Measurements from ENCODE around the gene AGPAT4. TPM values are rescaled to one million over a fixed set of nuclear protein-coding genes. Genes with fewer than 3 reads are reported as not detected.

The AGPAT4 gene
- total and polyA plus RNA-seq, 2 experiments from 2014 or later = 10.6 to 11.8 TPM

DNA sequence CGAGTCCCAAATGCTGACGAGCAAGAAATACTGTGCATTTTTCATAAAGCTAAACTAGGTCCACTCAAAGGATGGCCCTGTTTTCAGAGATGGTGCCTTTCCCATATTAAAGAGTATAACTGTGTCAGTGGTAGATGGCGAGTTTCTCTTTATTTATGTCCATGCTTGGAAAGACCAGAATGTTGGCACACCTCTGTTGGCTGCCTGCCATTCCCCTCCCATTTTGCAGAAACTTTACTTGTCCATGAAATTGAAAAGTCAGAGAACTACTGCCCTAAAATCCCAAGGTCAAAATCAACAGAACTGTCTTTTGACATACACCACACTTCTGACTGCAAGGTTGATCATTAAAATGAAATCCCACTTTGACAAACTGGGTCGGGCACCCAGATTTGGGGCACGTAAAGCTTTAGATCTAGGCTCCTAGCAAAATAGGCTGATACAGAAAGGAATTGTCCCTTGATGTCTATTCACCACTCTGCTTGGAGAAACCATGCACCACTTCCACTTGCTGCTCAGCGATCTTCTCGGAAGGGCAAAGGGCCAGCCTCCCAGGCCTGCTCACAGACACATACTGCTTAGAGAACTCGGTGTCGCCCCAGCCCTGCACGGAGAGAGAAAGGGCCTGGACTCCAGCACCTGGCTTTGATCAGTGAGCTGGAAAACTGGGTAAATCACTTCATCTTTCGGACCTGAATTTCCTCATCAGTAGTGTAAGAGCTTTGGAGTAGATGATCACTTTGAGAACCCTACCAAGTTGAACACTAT is 130.0 kb downstream of the AGPAT4 start:
- 94% methylated on average over 11 of the region's 11 CpGs for WGBS (ENCODE audit: low lambda C conversion rate, missing lambda C conversion rate)
- no peak for DNase-seq (ENCODE audit: low spot score)
- H3K79me2 ChIP-seq = no peaks in the 10 kb centered on the region
- H3K4me2 ChIP-seq = no peak overlapping the region
- no peak overlapping the region for H2AFZ ChIP-seq
- H3K27ac ChIP-seq = no peak overlapping the region
- no peaks in the 10 kb centered on the region for H3K9me2 ChIP-seq (replicated peaks; ENCODE audit: insufficient read depth)
- no peaks in the 10 kb centered on the region for H3K9me3 ChIP-seq (ENCODE audit: low read depth)
- no peaks in the 10 kb centered on the region for H3K4me1 ChIP-seq (ENCODE audit: insufficient read depth)
- no peaks in the 10 kb centered on the region for H3K36me3 ChIP-seq (replicated peaks; ENCODE audit: insufficient read depth, low read depth)
- H3K27me3 ChIP-seq = no peaks in the 10 kb centered on the region
- no peaks in the 10 kb centered on the region for H4K20me1 ChIP-seq (ENCODE audit: insufficient read depth, poor library complexity, severe bottlenecking)
- no peak overlapping the region for H3K4me3 ChIP-seq
- TF ChIP-seq EZH2phosphoT487 (IDR thresholded peaks at IDR 0.05; ENCODE audit: low read depth, severe bottlenecking, unreplicated experiment) (no peak), EZH2 (IDR thresholded peaks at IDR 0.05; ENCODE audit: borderline replicate concordance) (no peak)
- TF ChIP-seq, protein P1, sequence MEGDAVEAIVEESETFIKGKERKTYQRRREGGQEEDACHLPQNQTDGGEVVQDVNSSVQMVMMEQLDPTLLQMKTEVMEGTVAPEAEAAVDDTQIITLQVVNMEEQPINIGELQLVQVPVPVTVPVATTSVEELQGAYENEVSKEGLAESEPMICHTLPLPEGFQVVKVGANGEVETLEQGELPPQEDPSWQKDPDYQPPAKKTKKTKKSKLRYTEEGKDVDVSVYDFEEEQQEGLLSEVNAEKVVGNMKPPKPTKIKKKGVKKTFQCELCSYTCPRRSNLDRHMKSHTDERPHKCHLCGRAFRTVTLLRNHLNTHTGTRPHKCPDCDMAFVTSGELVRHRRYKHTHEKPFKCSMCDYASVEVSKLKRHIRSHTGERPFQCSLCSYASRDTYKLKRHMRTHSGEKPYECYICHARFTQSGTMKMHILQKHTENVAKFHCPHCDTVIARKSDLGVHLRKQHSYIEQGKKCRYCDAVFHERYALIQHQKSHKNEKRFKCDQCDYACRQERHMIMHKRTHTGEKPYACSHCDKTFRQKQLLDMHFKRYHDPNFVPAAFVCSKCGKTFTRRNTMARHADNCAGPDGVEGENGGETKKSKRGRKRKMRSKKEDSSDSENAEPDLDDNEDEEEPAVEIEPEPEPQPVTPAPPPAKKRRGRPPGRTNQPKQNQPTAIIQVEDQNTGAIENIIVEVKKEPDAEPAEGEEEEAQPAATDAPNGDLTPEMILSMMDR (IDR thresholded peaks at IDR 0.05; ENCODE audit: poor library complexity) = no peak

DNA sequence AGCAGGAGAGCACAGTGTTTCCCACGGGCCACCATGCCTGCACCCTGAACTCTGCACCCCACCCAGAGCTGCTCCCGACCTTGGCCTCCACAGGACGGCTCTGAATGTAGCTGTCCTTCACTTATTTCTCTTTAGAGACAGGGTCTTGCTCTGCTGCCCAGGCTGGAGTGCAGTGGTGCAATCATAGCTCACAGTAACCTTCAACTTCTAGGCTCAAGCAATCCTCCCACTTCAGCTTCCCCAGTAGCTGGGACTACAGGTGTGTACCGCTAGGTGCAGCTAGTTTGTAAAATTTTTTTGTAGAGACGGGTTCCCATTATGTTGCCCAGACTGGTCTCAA is 130.9 kb downstream of the AGPAT4 start:
- Histone ChIP-seq H3K36me3 (replicated peaks; ENCODE audit: insufficient read depth, low read depth) (no peaks in the 10 kb centered on the region), H3K9me3 (ENCODE audit: low read depth) (no peaks in the 10 kb centered on the region), H3K9me2 (replicated peaks; ENCODE audit: insufficient read depth) (no peaks in the 10 kb centered on the region), H3K4me2 (no peak overlapping the region), H3K79me2 (no peaks in the 10 kb centered on the region), H2AFZ (no peak overlapping the region), H3K4me1 (ENCODE audit: insufficient read depth) (no peaks in the 10 kb centered on the region), H3K27me3 (no peaks in the 10 kb centered on the region), H3K27ac (no peak overlapping the region), H4K20me1 (ENCODE audit: insufficient read depth, poor library complexity, severe bottlenecking) (no peaks in the 10 kb centered on the region), H3K4me3 (no peak overlapping the region)
- no peak for DNase-seq (ENCODE audit: low spot score)
- WGBS (ENCODE audit: low lambda C conversion rate, missing lambda C conversion rate) = 96% methylated on average over 5 of the region's 5 CpGs
- TF ChIP-seq, protein P1 (IDR thresholded peaks at IDR 0.05; ENCODE audit: poor library complexity) = no peak
- TF ChIP-seq EZH2phosphoT487 (IDR thresholded peaks at IDR 0.05; ENCODE audit: low read depth, severe bottlenecking, unreplicated experiment) (no peak), EZH2 (IDR thresholded peaks at IDR 0.05; ENCODE audit: borderline replicate concordance) (no peak)

GRCh38 chr6:161141173-161141572 is 132.7 kb downstream of the AGPAT4 start:
- H3K27me3 ChIP-seq = no peaks in the 10 kb centered on the region
- no peaks in the 10 kb centered on the region for H3K9me2 ChIP-seq (replicated peaks; ENCODE audit: insufficient read depth)
- H3K4me3 ChIP-seq = no peak overlapping the region
- TF ChIP-seq EZH2phosphoT487 (IDR thresholded peaks at IDR 0.05; ENCODE audit: low read depth, severe bottlenecking, unreplicated experiment) (no peak), EZH2 (IDR thresholded peaks at IDR 0.05; ENCODE audit: borderline replicate concordance) (no peak)
- TF ChIP-seq, protein P1 (IDR thresholded peaks at IDR 0.05; ENCODE audit: poor library complexity) = no peak
- H3K36me3 ChIP-seq (replicated peaks; ENCODE audit: insufficient read depth, low read depth) = no peaks in the 10 kb centered on the region
- H4K20me1 ChIP-seq (ENCODE audit: insufficient read depth, poor library complexity, severe bottlenecking) = no peaks in the 10 kb centered on the region
- H2AFZ ChIP-seq = no peak overlapping the region
- H3K9me3 ChIP-seq (ENCODE audit: low read depth) = no peaks in the 10 kb centered on the region
- no peaks in the 10 kb centered on the region for H3K4me1 ChIP-seq (ENCODE audit: insufficient read depth)
- 91% methylated on average over 11 of the region's 11 CpGs for WGBS (ENCODE audit: low lambda C conversion rate, missing lambda C conversion rate)
- no peak for DNase-seq (ENCODE audit: low spot score)
- no peak overlapping the region for H3K27ac ChIP-seq
- H3K4me2 ChIP-seq = no peak overlapping the region
- no peaks in the 10 kb centered on the region for H3K79me2 ChIP-seq

Measured in hepatocyte (in vitro differentiated cells).